Sigmoid colon (tissue), 4 donors: ENCODE measurements around the gene ECHDC1.
"Not testable (repeated sequence)": the region's sequence is repeated elsewhere in the genome, so short reads cannot be mapped to it uniquely, and the experiment has no call there.

Source experiments
- CTCF ChIP-seq, 4 experiments: fragments of 450-650 bp in 3 of 4; fragments of 200-600 bp in 1 of 4; IDR thresholded peaks; one replicate each; pipeline ENCODE4 v1.5.1; 2016 to 2019; ENCODE audit warnings: antibody characterized with exemption in 4 of 4, mild to moderate bottlenecking in 3 of 4, moderate library complexity in 2 of 4
- EP300 ChIP-seq, 4 donors: sonication (generic); formaldehyde crosslinking; IDR thresholded peaks; one replicate each; pipeline ENCODE4 v1.6.1; 2017; ENCODE audit warnings: antibody characterized with exemption in 4 of 4
- POLR2A ChIP-seq, 2 donors: fragments of 450-650 bp; IDR thresholded peaks; one replicate each; pipeline ENCODE4 v1.6.1; 2016; ENCODE audit warnings: antibody characterized with exemption in 2 of 2, mild to moderate bottlenecking in 2 of 2, moderate library complexity in 2 of 2

- TF ChIP-seq CTCF, POLR2A, EP300 (IDR thresholded peaks at IDR 0.05): not testable (repeated sequence)
Measured at GRCh38 chr6:127331256-127331655, 12.2 kb downstream of the ECHDC1 start.
